Activated CD4-positive, alpha-beta memory T cell treated with anti-CD3 and anti-CD28 coated beads for 36 hours (primary cell): ENCODE data around the gene SRP9. TPM values are rescaled to one million over a fixed set of nuclear protein-coding genes. Genes with fewer than 3 reads are reported as not detected.
"Not testable (repeated sequence)": the region's sequence is repeated elsewhere in the genome, so short reads cannot be mapped to it uniquely, and the experiment has no call there.

Experiments used
- CTCF ChIA-PET: fragments of 350-600 bp; sonication (Branson Sonifier 250); formaldehyde crosslinking; loops from one replicate; lab custom pipeline; 2021; ENCODE audit warnings: antibody characterized with exemption, inconsistent platforms; lab: Charles Lee
- POLR2A ChIA-PET: fragments of 350-600 bp; sonication (Branson Sonifier 250); formaldehyde crosslinking; loops from one replicate; lab custom pipeline; 2021; ENCODE audit warnings: antibody characterized with exemption; lab: Charles Lee
- DNase-seq: peaks from one replicate; pipeline ENCODE4 v3.0.0-alpha.2; 2020
- H3K27ac Mint-ChIP-seq: one replicate; pipeline ENCODE4 v1.8.0; 2021; ENCODE audit warnings: mixed read lengths
- H3K27me3 Mint-ChIP-seq: one replicate; pipeline ENCODE4 v1.8.0; 2021; ENCODE audit warnings: mixed read lengths
- H3K36me3 Mint-ChIP-seq: one replicate; pipeline ENCODE4 v1.8.0; 2021; ENCODE audit warnings: mixed read lengths
- H3K4me1 Mint-ChIP-seq: one replicate; pipeline ENCODE4 v1.8.0; 2021; ENCODE audit warnings: low read depth, mixed read lengths
- H3K4me3 Mint-ChIP-seq: one replicate; pipeline ENCODE4 v1.8.0; 2021; ENCODE audit warnings: mild to moderate bottlenecking, mixed read lengths
- H3K9me3 Mint-ChIP-seq: one replicate; pipeline ENCODE4 v1.8.0; 2021; ENCODE audit warnings: mixed read lengths
- intact Hi-C: fragments of 100-400 bp; cut with micrococcal nuclease; formaldehyde crosslinking; loops from one replicate; pipeline ENCODE4 v1.15.1; 2023
- total RNA-seq, 2 experiments: library from RNA; stranded (reverse); gene quantifications; one replicate each; pipeline ENCODE4 v1.2.3, GENCODE V29; 2021

The SRP9 gene
- total RNA-seq, 2 experiments from 2014 or later, result 294 to 314 TPM

DNA sequence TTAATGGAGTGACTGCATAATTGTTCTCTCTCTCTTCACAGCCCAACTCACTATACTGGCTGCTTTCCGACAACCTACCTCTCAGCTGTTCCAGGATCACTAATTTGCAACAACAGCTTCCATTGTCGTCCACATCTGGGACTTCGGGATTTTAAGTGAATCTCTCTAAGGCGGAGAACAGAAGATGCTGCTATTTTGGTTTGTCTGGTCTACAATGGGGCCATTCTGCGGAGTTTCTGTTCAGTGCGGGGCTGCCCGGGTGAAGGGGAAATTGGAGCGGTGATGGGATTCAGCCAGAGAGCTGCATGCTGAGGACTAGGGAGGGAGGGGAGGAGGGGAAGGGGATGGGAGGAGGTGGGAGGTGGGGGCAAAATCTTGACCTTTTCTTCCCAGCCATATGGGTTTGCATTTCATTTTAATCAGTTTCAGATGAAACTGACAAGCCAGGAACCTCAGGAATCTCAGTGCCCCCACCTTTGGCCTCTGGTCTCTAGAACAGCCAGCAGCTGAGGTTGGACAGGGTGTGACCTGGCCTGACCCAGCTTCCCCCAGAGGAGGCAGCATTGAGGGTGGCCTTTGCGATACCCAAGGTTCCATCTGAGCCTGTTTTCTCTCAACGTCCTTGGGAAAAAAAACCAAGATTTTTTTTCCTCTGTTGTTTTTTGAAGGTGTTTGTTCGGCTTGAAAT is 6.9 kb upstream of the SRP9 start:
- intact Hi-C loops, result no loop called here
- Mint-ChIP-seq H3K9me3 (no peaks in the 10 kb centered on the region), H3K4me1 (no peaks in the 10 kb centered on the region), H3K36me3 (no peaks in the 10 kb centered on the region), H3K27ac (no peak overlapping the region), H3K4me3 (no peak overlapping the region), H3K27me3 (peaks cover 4% of the 10 kb centered on the region)
- CTCF ChIA-PET, result no interaction called here
- no peak for DNase-seq
- POLR2A ChIA-PET, result no interaction called here

GRCh38 chr1:225771661-225772322 is 5.8 kb upstream of the SRP9 start:
- no peaks in the 10 kb centered on the region for H3K27me3 Mint-ChIP-seq
- CTCF ChIA-PET, result interaction anchor here (0.6 to 1.0 kb wide), 2 partner anchors 27 to 356 kb away, joined by 3 to 4 read pairs; no protein-coding TSS in a partner anchor
- H3K4me1 Mint-ChIP-seq, result no peaks in the 10 kb centered on the region
- POLR2A ChIA-PET, result no interaction called here
- H3K27ac Mint-ChIP-seq, result no peak overlapping the region
- H3K4me3 Mint-ChIP-seq, result no peak overlapping the region
- no peak for DNase-seq
- no peaks in the 10 kb centered on the region for H3K9me3 Mint-ChIP-seq
- intact Hi-C loops, result no loop called here
- no peaks in the 10 kb centered on the region for H3K36me3 Mint-ChIP-seq

DNA sequence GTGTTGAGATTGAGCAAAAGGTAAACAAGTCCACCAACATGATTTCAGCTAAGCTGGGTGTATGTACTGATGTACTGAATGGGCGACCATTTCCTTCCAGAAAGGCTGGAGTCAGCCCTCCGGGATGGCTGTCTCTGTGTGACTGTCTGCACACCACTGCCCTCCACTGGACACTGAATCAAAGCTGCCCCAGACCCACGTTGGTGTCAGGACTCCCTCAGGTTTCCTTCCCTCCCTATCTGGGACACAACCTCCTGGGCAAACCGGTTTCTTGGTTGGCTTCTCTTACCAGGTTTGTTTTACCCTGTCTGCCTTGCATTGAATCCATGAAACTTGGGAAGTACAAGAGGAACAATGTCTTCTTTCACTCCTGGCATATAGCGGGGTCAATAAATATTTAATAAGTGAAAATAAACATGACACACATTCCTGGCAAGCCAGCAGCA is 5.3 kb upstream of the SRP9 start:
- no peak overlapping the region for H3K4me3 Mint-ChIP-seq
- CTCF ChIA-PET, result interaction anchor here (1.0 to 1.5 kb wide), 6 partner anchors 20 to 299 kb away, joined by 3 to 8 read pairs (median 4); no protein-coding TSS in a partner anchor

GRCh38 chr1:225772848-225773247 is 4.8 kb upstream of the SRP9 start:
- POLR2A ChIA-PET, result no interaction called here
- H3K36me3 Mint-ChIP-seq, result no peaks in the 10 kb centered on the region
- CTCF ChIA-PET, result interaction anchor here (1.0 to 1.9 kb wide), 7 partner anchors 21 to 300 kb away, joined by 3 to 8 read pairs (median 4); no protein-coding TSS in a partner anchor
- no peak overlapping the region for H3K4me3 Mint-ChIP-seq
- H3K27ac Mint-ChIP-seq, result no peak overlapping the region
- no peaks in the 10 kb centered on the region for H3K27me3 Mint-ChIP-seq
- H3K4me1 Mint-ChIP-seq, result no peaks in the 10 kb centered on the region
- DNase-seq, result no peak
- no peaks in the 10 kb centered on the region for H3K9me3 Mint-ChIP-seq
- intact Hi-C loops, result no loop called here

More for the DNA sequence above, 5.3 kb upstream of the SRP9 start:
- no peak overlapping the region for H3K27ac Mint-ChIP-seq
- DNase-seq, result peak; percentile 60
- no peaks in the 10 kb centered on the region for H3K36me3 Mint-ChIP-seq
- POLR2A ChIA-PET, result no interaction called here
- H3K9me3 Mint-ChIP-seq, result no peaks in the 10 kb centered on the region
- H3K4me1 Mint-ChIP-seq, result no peaks in the 10 kb centered on the region
- no peaks in the 10 kb centered on the region for H3K27me3 Mint-ChIP-seq
- intact Hi-C loops, result no loop called here

GRCh38 chr1:225774281-225775147 is 3.1 kb upstream of the SRP9 start:
- POLR2A ChIA-PET, result no interaction called here

GRCh38 chr1:225776294-225776693 is 1.3 kb upstream of the SRP9 start:
- POLR2A ChIA-PET, result no interaction called here
- no peak overlapping the region for H3K4me3 Mint-ChIP-seq
- H3K36me3 Mint-ChIP-seq, result peaks cover 15% of the 10 kb centered on the region
- CTCF ChIA-PET, result interaction anchor here (1.2 to 3.1 kb wide), 4 partner anchors 106 to 302 kb away, joined by 5 to 15 read pairs (median 6); partner anchors contain the start of gene TMEM63A
- no peak overlapping the region for H3K27ac Mint-ChIP-seq
- no peaks in the 10 kb centered on the region for H3K27me3 Mint-ChIP-seq
- DNase-seq, result no peak
- intact Hi-C loops, result loop anchor here (2.0 to 5.0 kb wide), 8 partner anchors 35 to 349 kb away; partner anchors contain the start of genes ENAH, EPHX1, LBR and PYCR2
- peaks cover 14% of the 10 kb centered on the region for H3K4me1 Mint-ChIP-seq
- no peaks in the 10 kb centered on the region for H3K9me3 Mint-ChIP-seq

More at GRCh38 chr1:225774281-225775147, 3.1 kb upstream of the SRP9 start:
- Mint-ChIP-seq H3K27me3 (no peaks in the 10 kb centered on the region), H3K4me3 (no peak overlapping the region), H3K9me3 (no peaks in the 10 kb centered on the region), H3K27ac (no peak overlapping the region), H3K36me3 (peaks cover 6% of the 10 kb centered on the region), H3K4me1 (no peaks in the 10 kb centered on the region)
- DNase-seq, result no peak
- intact Hi-C loops, result loop anchor here (5.0 kb wide), 4 partner anchors 122 to 347 kb away; partner anchors contain the start of genes ENAH and LBR
- CTCF ChIA-PET, result interaction anchor here (1.2 to 1.9 kb wide), 2 partner anchors 136 to 300 kb away, joined by 5 to 6 read pairs; no protein-coding TSS in a partner anchor

- CTCF ChIA-PET, result interaction anchor here (0.7 to 3.4 kb wide), 26 partner anchors 8 to 347 kb away, joined by 3 to 35 read pairs (median 4); partner anchors contain the start of genes EPHX1, H3-3A, PYCR2 and TMEM63A
- Mint-ChIP-seq H3K27ac (no peak overlapping the region), H3K4me1 (peaks cover 19% of the 10 kb centered on the region), H3K27me3 (no peaks in the 10 kb centered on the region), H3K4me3 (no peak overlapping the region), H3K9me3 (no peaks in the 10 kb centered on the region), H3K36me3 (peaks cover 15% of the 10 kb centered on the region)
- intact Hi-C loops, result loop anchor here (2.0 to 5.0 kb wide), 8 partner anchors 34 to 350 kb away; partner anchors contain the start of genes ENAH, EPHX1, LBR and PYCR2
- no peak for DNase-seq
- POLR2A ChIA-PET, result interaction anchor here (0.6 to 3.1 kb wide), 16 partner anchors 16 to 349 kb away, joined by 3 to 49 read pairs (median 4); partner anchors contain the start of genes H3-3A, LBR, PYCR2 and SDE2
Measured at GRCh38 chr1:225777058-225777582, 506 bp upstream of the SRP9 start.

GRCh38 chr1:225778337-225778669 is 677 bp downstream of the SRP9 start:
- CTCF ChIA-PET, result interaction anchor here (0.7 to 3.4 kb wide), 20 partner anchors 8 to 630 kb away, joined by 3 to 35 read pairs (median 4); partner anchors contain the start of genes H3-3A, PARP1, PYCR2 and TMEM63A
- no peak overlapping the region for H3K27ac Mint-ChIP-seq

DNA sequence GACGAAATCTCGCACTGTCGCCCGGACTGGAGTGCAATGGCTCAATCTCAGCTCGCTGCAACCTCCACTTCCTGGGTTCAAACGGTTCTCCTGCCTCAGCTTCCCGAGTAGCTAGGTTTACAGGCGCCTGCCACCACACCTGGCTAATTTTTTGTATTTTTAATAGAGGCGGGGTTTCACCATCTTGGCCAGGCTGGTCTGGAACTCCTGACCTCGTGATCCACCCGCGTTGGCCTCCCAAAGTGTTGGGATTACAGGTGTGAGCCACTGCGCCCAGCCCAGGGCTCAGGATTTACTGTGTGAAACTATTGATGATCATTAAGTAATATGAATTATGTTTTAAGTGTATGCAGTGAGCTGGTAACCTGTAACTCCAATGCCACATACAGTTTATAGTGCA is 1.5 kb downstream of the SRP9 start:
- intact Hi-C loops, result loop anchor here (2.0 to 5.0 kb wide), 6 partner anchors 118 to 352 kb away; partner anchors contain the start of genes ENAH, H3-3A and LBR
- peaks cover 32% of the 10 kb centered on the region for H3K4me1 Mint-ChIP-seq
- not testable (repeated sequence) for H3K27me3 Mint-ChIP-seq, H3K4me3 Mint-ChIP-seq, H3K27ac Mint-ChIP-seq, H3K9me3 Mint-ChIP-seq
- ChIA-PET POLR2A (interaction anchor here (0.7 to 3.1 kb wide), 7 partner anchors 9 to 312 kb away, joined by 3 to 49 read pairs (median 5); partner anchors contain the start of genes PYCR2 and TMEM63A), CTCF (interaction anchor here (0.6 to 3.4 kb wide), 8 partner anchors 13 to 303 kb away, joined by 3 to 35 read pairs (median 16); partner anchors contain the start of genes PYCR2 and TMEM63A)
- DNase-seq, result peak; percentile 19
- H3K36me3 Mint-ChIP-seq, result peaks cover 26% of the 10 kb centered on the region

More at GRCh38 chr1:225778337-225778669, 677 bp downstream of the SRP9 start:
- Mint-ChIP-seq H3K27me3 (no peaks in the 10 kb centered on the region), H3K4me3 (no peak overlapping the region), H3K9me3 (no peaks in the 10 kb centered on the region), H3K36me3 (peaks cover 21% of the 10 kb centered on the region), H3K4me1 (peaks cover 27% of the 10 kb centered on the region)
- no peak for DNase-seq
- intact Hi-C loops, result loop anchor here (1.0 to 5.0 kb wide), 7 partner anchors 119 to 351 kb away; partner anchors contain the start of genes ENAH, H3-3A, LBR and SDE2
- POLR2A ChIA-PET, result interaction anchor here (0.8 to 3.1 kb wide), 15 partner anchors 10 to 350 kb away, joined by 3 to 49 read pairs (median 5); partner anchors contain the start of genes H3-3A, LBR, PYCR2 and SDE2

DNA sequence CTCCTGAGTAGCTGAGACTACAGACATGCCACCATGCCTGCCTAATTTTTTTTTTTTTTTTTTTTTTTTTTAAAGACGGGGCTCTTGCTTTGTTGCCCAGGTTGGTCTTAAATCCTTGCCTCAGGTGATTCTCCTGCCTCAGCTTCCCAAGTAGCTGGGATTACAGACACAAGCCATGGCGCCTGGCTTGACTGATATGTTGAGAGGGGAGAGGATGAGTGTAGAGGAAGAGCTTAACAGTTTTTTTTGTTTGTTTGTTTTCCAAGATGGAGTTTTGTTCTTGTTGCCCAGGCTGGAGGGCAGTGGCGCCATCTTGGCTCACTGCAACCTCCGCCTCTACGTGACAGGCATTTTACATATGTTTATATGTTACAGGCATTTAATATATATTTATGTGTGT is 2.5 kb downstream of the SRP9 start:
- Mint-ChIP-seq H3K27ac (no peak overlapping the region), H3K27me3 (no peaks in the 10 kb centered on the region), H3K4me3 (peak overlapping the region; percentile 33), H3K4me1 (peaks cover 32% of the 10 kb centered on the region), H3K36me3 (peaks cover 27% of the 10 kb centered on the region), H3K9me3 (no peaks in the 10 kb centered on the region)
- intact Hi-C loops, result no loop called here
- no peak for DNase-seq
- CTCF ChIA-PET, result interaction anchor here (0.6 to 3.4 kb wide), 4 partner anchors 12 to 304 kb away, joined by 3 to 35 read pairs (median 18); no protein-coding TSS in a partner anchor
- POLR2A ChIA-PET, result interaction anchor here (0.7 kb wide), 1 partner anchor 32 kb away, joined by 5 read pairs; no protein-coding TSS in a partner anchor
